ENCODE results near the gene ZCCHC17. TPM values are rescaled to one million over a fixed set of nuclear protein-coding genes. Genes with fewer than 3 reads are reported as not detected.

The ZCCHC17 gene
- total RNA-seq, 5 donors from 2014 or later (not counting 1 experiment from before 2014, with no cell fraction given) = 13.5 to 21.5 (median 19.8) TPM

DNA sequence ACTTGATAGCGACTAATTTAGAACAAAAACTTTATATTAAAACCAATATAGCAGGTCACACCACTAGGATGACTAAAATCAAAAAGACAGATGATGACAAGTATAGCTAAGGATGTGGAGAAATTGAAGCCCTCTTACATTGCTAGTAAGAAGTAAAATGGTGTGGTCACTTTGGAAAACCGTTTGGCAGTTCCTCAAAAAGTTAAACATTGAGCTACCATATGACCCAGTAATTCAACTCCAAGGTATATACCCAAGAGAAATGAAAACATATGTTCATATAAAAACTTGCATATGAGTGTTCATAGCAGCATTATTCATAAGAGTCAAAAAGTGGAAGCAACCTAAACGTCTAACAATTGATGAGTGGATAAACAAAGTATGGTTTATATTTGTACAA, 103.1 kb downstream of the ZCCHC17 start:
- ChIA-PET CTCF (no interaction called here), POLR2A (no interaction called here)
- ATAC-seq (replicated peaks in 1 of 4) (no peak), DNase-seq (no peak)
- Histone ChIP-seq H3K36me3 (ENCODE audit: control insufficient read depth in 2 of 2, extremely low read depth in 1 of 2, insufficient read depth in 1 of 2, low read length in 1 of 2) (no peaks in the 10 kb centered on the region), H3K4me3 (ENCODE audit: control insufficient read depth in 1 of 2, extremely low read depth in 1 of 2, low read length in 1 of 2) (no peak overlapping the region), H3K27ac (ENCODE audit: low read length) (no peak overlapping the region), H3K9me3 (no peaks in the 10 kb centered on the region), H3K27me3 (replicated peaks in 1 of 2; ENCODE audit: control insufficient read depth in 2 of 2, extremely low read depth in 1 of 2, insufficient read depth in 2 of 2, low read length in 1 of 2) (peaks cover 0 to 2% of the 10 kb centered on the region in 2 experiments), H3K4me1 (ENCODE audit: control insufficient read depth in 1 of 2, extremely low read depth in 1 of 2, insufficient read depth in 2 of 2, low read length in 2 of 2) (peaks cover 0 to 1% of the 10 kb centered on the region in 2 experiments)
- 57% methylated on average over 1 of the region's 3 CpGs for WGBS (ENCODE audit: insufficient coverage)
- no peak overlapping the region for H3K4me3 Mint-ChIP-seq
- H3K36me3 Mint-ChIP-seq = no peaks in the 10 kb centered on the region
- no peaks in the 10 kb centered on the region for H3K9me3 Mint-ChIP-seq
- H3K27ac Mint-ChIP-seq = no peak overlapping the region
- peaks cover 1 to 4% (median 4%) of the 10 kb centered on the region in 3 donors for H3K4me1 Mint-ChIP-seq
- peaks cover 6 to 10% of the 10 kb centered on the region in 2 donors for H3K27me3 Mint-ChIP-seq

DNA sequence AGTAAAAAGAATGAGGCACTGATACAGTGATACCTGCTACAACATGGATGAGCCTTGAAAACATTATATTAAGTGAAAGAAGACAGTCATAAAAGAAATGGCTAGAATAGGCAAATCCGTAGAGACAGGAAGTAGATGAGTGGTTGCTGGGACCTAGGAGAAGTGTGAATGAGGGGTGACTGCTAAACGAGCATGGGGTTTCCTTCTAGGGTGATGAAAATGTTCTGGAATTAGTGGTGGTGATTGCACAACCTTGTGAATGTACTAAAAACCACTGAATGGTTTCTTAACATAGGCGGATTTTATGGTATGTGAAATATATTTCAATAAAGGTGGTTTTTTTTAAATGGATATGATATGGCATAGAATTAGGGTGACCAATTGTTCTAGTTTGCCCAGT, 103.6 kb downstream of the ZCCHC17 start:
- H3K9me3 ChIP-seq = no peaks in the 10 kb centered on the region
- H3K36me3 ChIP-seq (ENCODE audit: control insufficient read depth in 2 of 2, extremely low read depth in 1 of 2, insufficient read depth in 1 of 2, low read length in 1 of 2) = no peaks in the 10 kb centered on the region
- no peaks in the 10 kb centered on the region for H3K9me3 Mint-ChIP-seq
- no peaks in the 10 kb centered on the region for H3K4me1 ChIP-seq (ENCODE audit: control insufficient read depth in 1 of 2, extremely low read depth in 1 of 2, insufficient read depth in 2 of 2, low read length in 2 of 2)
- no peaks in the 10 kb centered on the region for H3K27me3 ChIP-seq (replicated peaks in 1 of 2; ENCODE audit: control insufficient read depth in 2 of 2, extremely low read depth in 1 of 2, insufficient read depth in 2 of 2, low read length in 1 of 2)
- POLR2A ChIA-PET = no interaction called here
- 47% methylated on average over 3 of the region's 3 CpGs for WGBS (ENCODE audit: insufficient coverage)
- no peaks in the 10 kb centered on the region for H3K36me3 Mint-ChIP-seq
- ATAC-seq (replicated peaks in 1 of 4) = no peak
- no peak overlapping the region for H3K4me3 ChIP-seq (ENCODE audit: control insufficient read depth in 1 of 2, extremely low read depth in 1 of 2, low read length in 1 of 2)
- no peak for DNase-seq
- H3K27ac Mint-ChIP-seq = no peak overlapping the region
- H3K27ac ChIP-seq (ENCODE audit: low read length) = no peak overlapping the region
- peaks cover 7 to 10% of the 10 kb centered on the region in 2 donors for H3K27me3 Mint-ChIP-seq
- CTCF ChIA-PET = no interaction called here
- no peak overlapping the region for H3K4me3 Mint-ChIP-seq
- peaks cover 0 to 1% (median under 1%) of the 10 kb centered on the region in 3 donors for H3K4me1 Mint-ChIP-seq

DNA sequence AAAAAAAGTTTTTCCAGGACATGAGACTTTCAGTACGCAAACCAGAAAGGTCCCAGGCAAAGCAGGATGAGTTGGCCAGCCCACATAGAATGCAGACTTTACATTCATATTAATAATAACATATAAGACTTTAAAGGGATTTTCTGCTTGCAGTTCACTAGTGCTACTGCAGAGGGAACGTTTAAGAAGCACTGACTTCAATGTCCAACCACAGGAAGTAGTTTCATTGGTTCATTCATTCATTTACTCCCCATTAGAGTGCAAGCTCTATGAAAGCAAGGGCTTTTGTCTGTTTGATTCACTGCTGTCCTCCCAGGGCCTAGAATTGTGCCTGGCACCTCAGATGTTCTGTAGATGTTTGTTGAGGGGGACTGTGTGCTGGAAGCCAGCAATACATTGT, 104.4 kb downstream of the ZCCHC17 start:
- DNase-seq (no peak), ATAC-seq (replicated peaks in 1 of 4) (no peak)
- Mint-ChIP-seq H3K4me1 (no peaks in the 10 kb centered on the region), H3K4me3 (no peak overlapping the region), H3K27ac (no peak overlapping the region), H3K9me3 (no peaks in the 10 kb centered on the region), H3K36me3 (no peaks in the 10 kb centered on the region), H3K27me3 (peaks cover 7 to 10% of the 10 kb centered on the region in 2 donors)
- H3K27me3 ChIP-seq (replicated peaks in 1 of 2; ENCODE audit: control insufficient read depth in 2 of 2, extremely low read depth in 1 of 2, insufficient read depth in 2 of 2, low read length in 1 of 2) = no peaks in the 10 kb centered on the region
- ChIA-PET POLR2A (no interaction called here), CTCF (no interaction called here)
- no peak overlapping the region for H3K4me3 ChIP-seq (ENCODE audit: control insufficient read depth in 1 of 2, extremely low read depth in 1 of 2, low read length in 1 of 2)
- H3K27ac ChIP-seq (ENCODE audit: low read length) = no peak overlapping the region
- H3K9me3 ChIP-seq = no peaks in the 10 kb centered on the region
- WGBS (ENCODE audit: insufficient coverage) = 0% methylated on average over 1 of the region's 2 CpGs
- no peaks in the 10 kb centered on the region for H3K4me1 ChIP-seq (ENCODE audit: control insufficient read depth in 1 of 2, extremely low read depth in 1 of 2, insufficient read depth in 2 of 2, low read length in 2 of 2)
- no peaks in the 10 kb centered on the region for H3K36me3 ChIP-seq (ENCODE audit: control insufficient read depth in 2 of 2, extremely low read depth in 1 of 2, insufficient read depth in 1 of 2, low read length in 1 of 2)

DNA sequence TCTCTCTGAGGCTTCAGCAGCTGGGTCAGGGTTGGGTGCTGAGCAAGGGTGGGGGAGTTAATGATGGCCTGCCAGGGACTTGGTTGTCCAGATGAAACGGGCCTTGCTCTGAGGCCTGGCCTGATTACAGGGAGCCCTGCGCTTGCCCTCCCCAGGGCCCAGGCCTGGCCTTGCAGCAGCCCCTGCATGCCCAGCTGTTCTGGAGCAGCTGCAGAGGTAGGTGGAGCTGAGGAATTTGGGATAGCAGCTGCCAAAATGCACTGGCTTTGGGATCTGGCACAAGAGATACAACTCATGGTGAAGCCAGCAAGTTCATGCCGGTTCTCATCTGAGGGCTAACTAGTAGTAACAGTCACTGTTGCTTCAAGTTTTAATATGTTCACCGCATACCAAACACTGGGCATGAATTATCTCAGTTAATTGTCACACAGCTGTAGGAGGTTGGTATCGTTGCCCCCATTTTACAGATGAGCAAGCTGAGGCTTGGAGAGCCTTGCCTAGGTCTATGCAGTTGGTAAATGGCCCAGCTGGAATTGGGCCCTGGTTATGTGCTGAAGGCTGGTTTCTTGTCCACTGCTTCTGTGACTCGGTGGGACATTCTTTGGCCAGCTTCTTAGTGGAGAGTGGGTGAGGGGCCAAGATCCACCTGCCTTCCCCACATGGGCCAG, 108.9 kb downstream of the ZCCHC17 start:
- ATAC-seq (replicated peaks in 1 of 4) = no peak
- 90% methylated on average over 4 of the region's 6 CpGs for WGBS (ENCODE audit: insufficient coverage)
- no peak overlapping the region for H3K27ac Mint-ChIP-seq
- H3K27ac ChIP-seq (ENCODE audit: low read length) = no peak overlapping the region
- H3K4me3 Mint-ChIP-seq = no peak overlapping the region
- H3K9me3 Mint-ChIP-seq = no peaks in the 10 kb centered on the region
- H3K9me3 ChIP-seq = no peaks in the 10 kb centered on the region
- peaks cover 28 to 31% of the 10 kb centered on the region in 2 donors for H3K27me3 Mint-ChIP-seq
- no peaks in the 10 kb centered on the region for H3K4me1 ChIP-seq (ENCODE audit: control insufficient read depth in 1 of 2, extremely low read depth in 1 of 2, insufficient read depth in 2 of 2, low read length in 2 of 2)
- no peaks in the 10 kb centered on the region for H3K4me1 Mint-ChIP-seq
- H3K4me3 ChIP-seq (ENCODE audit: control insufficient read depth in 1 of 2, extremely low read depth in 1 of 2, low read length in 1 of 2) = no peak overlapping the region
- no peak for DNase-seq
- H3K36me3 ChIP-seq (ENCODE audit: control insufficient read depth in 2 of 2, extremely low read depth in 1 of 2, insufficient read depth in 1 of 2, low read length in 1 of 2) = no peaks in the 10 kb centered on the region
- H3K27me3 ChIP-seq (replicated peaks in 1 of 2; ENCODE audit: control insufficient read depth in 2 of 2, extremely low read depth in 1 of 2, insufficient read depth in 2 of 2, low read length in 1 of 2) = peaks cover 0 to 26% of the 10 kb centered on the region in 2 experiments
- H3K36me3 Mint-ChIP-seq = no peaks in the 10 kb centered on the region
- ChIA-PET CTCF (interaction anchor here in 1 of 2 donors (0.6 kb wide), 1 partner anchor 699 kb away, joined by 3 read pairs; no protein-coding TSS in a partner anchor), POLR2A (no interaction called here)

DNA sequence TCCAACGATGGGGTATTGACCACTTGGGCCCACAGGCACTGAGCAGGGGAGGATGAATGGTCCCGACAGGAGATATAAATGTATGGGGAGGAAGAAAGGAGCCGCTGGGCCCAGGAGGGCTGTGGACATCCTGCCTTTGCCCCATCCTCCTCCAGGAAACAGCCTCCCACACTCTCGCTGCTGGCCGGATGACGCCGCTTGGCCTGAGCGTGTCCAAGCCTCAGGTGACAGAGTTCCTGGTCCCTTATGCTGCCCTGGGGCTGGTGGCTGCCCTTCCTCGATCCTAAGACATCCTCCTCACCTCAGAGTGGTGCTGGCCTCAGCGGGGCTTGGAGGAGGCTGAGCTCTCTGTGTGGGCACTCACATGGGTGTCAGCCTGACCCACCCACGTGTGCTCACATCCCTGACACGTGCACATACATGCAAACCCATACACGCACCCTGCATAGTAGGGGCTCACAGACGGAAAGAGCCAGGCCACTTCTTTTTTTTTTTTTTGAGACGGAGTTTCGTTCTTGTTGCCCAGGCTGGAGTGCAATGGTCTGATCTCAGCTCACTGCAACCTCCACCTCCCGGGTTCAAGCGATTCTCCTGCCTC, 110.3 kb downstream of the ZCCHC17 start:
- CTCF ChIA-PET = no interaction called here
- H3K27ac Mint-ChIP-seq = no peak overlapping the region
- 82% methylated on average over 11 of the region's 18 CpGs for WGBS (ENCODE audit: insufficient coverage)
- H3K27ac ChIP-seq (ENCODE audit: low read length) = no peak overlapping the region
- H3K9me3 ChIP-seq = no peaks in the 10 kb centered on the region
- no peak overlapping the region for H3K4me3 Mint-ChIP-seq
- no peak overlapping the region for H3K4me3 ChIP-seq (ENCODE audit: control insufficient read depth in 1 of 2, extremely low read depth in 1 of 2, low read length in 1 of 2)
- H3K36me3 ChIP-seq (ENCODE audit: control insufficient read depth in 2 of 2, extremely low read depth in 1 of 2, insufficient read depth in 1 of 2, low read length in 1 of 2) = no peaks in the 10 kb centered on the region
- no peaks in the 10 kb centered on the region for H3K9me3 Mint-ChIP-seq
- POLR2A ChIA-PET = no interaction called here
- H3K36me3 Mint-ChIP-seq = no peaks in the 10 kb centered on the region
- peaks cover under 1% of the 10 kb centered on the region in 3 donors for H3K4me1 Mint-ChIP-seq
- peaks cover 42 to 45% of the 10 kb centered on the region in 2 donors for H3K27me3 Mint-ChIP-seq
- DNase-seq = no peak
- peaks cover 3 to 40% of the 10 kb centered on the region in 2 experiments for H3K27me3 ChIP-seq (replicated peaks in 1 of 2; ENCODE audit: control insufficient read depth in 2 of 2, extremely low read depth in 1 of 2, insufficient read depth in 2 of 2, low read length in 1 of 2)
- H3K4me1 ChIP-seq (ENCODE audit: control insufficient read depth in 1 of 2, extremely low read depth in 1 of 2, insufficient read depth in 2 of 2, low read length in 2 of 2) = no peaks in the 10 kb centered on the region
- ATAC-seq (replicated peaks in 1 of 4) = no peak

DNA sequence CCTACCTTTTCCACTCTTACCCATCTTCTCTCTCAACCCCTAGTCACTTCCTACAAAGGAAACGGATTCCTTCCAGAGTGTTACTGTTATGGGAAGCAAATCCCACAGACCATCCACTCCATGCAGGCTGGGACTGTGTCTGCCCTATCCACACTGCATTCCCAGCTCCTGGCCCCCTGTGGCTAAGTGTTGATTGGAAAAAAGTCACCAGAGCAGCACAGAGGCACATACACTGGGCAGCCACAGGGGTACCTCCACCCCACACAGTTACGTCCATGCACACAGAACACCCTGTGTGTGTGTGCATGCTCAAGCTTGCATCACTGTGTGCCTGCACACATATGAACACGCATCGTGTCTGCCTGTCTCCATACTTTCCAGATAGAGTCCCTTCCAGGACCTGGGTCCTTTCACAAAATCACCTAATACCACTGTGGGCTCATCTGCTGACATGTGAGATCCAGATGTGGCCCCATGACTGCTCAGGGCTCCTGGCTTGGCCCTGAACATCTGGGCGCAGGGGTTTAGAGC, 112.0 kb downstream of the ZCCHC17 start:
- Histone ChIP-seq H3K36me3 (ENCODE audit: control insufficient read depth in 2 of 2, extremely low read depth in 1 of 2, insufficient read depth in 1 of 2, low read length in 1 of 2) (no peaks in the 10 kb centered on the region), H3K27ac (ENCODE audit: low read length) (no peak overlapping the region), H3K4me3 (ENCODE audit: control insufficient read depth in 1 of 2, extremely low read depth in 1 of 2, low read length in 1 of 2) (no peak overlapping the region), H3K4me1 (ENCODE audit: control insufficient read depth in 1 of 2, extremely low read depth in 1 of 2, insufficient read depth in 2 of 2, low read length in 2 of 2) (peaks cover 0 to 11% of the 10 kb centered on the region in 2 experiments), H3K27me3 (replicated peaks in 1 of 2; ENCODE audit: control insufficient read depth in 2 of 2, extremely low read depth in 1 of 2, insufficient read depth in 2 of 2, low read length in 1 of 2) (peaks cover 6 to 55% of the 10 kb centered on the region in 2 experiments), H3K9me3 (no peaks in the 10 kb centered on the region)
- ATAC-seq (replicated peaks in 1 of 4) (no peak), DNase-seq (no peak)
- CTCF ChIA-PET = no interaction called here
- Mint-ChIP-seq H3K27me3 (peaks cover 44 to 54% of the 10 kb centered on the region in 2 donors), H3K36me3 (no peaks in the 10 kb centered on the region), H3K9me3 (no peaks in the 10 kb centered on the region), H3K4me3 (no peak overlapping the region), H3K27ac (no peak overlapping the region), H3K4me1 (peaks cover 9 to 10% (median 10%) of the 10 kb centered on the region in 3 donors)
- WGBS (ENCODE audit: insufficient coverage) = 89% methylated on average over 4 of the region's 5 CpGs
- POLR2A ChIA-PET = no interaction called here

All from T-cell (primary cell).